ENCODE data around the gene HTR3E. TPM values are rescaled to one million over a fixed set of nuclear protein-coding genes. Genes with fewer than 3 reads are reported as not detected.

HTR3E gene
- total RNA-seq, 4 donors from 2014 or later: 1.2 TPM; not detected in 3

GRCh38 chr3:184085389-184085852 is 11.4 kb upstream of the HTR3E start:
- no peak overlapping the region for H3K27ac ChIP-seq
- no peak overlapping the region for H3K4me3 ChIP-seq
- no peaks in the 10 kb centered on the region for H3K4me1 ChIP-seq
- no peak for DNase-seq
- TF ChIP-seq POLR2A (IDR thresholded peaks at IDR 0.05): no peak
- TF ChIP-seq CTCF (IDR thresholded peaks at IDR 0.05): no peak
- H3K36me3 ChIP-seq: no peaks in the 10 kb centered on the region
- H3K27me3 ChIP-seq: no peaks in the 10 kb centered on the region
- H3K9me3 ChIP-seq: no peaks in the 10 kb centered on the region

- Histone ChIP-seq H3K27ac (no peak overlapping the region), H3K4me1 (no peaks in the 10 kb centered on the region), H3K9me3 (peaks cover 0 to 18% (median 6%) of the 10 kb centered on the region in 4 donors), H3K4me3 (no peak overlapping the region), H3K36me3 (no peaks in the 10 kb centered on the region), H3K27me3 (no peaks in the 10 kb centered on the region)
- no peak for DNase-seq
- TF ChIP-seq CTCF (IDR thresholded peaks at IDR 0.05) (no peak), POLR2A (IDR thresholded peaks at IDR 0.05) (no peak)
These were observed 4.7 kb upstream of the HTR3E start for GRCh38 chr3:184092199-184092598.

- no peak overlapping the region for H3K4me3 ChIP-seq
- no peaks in the 10 kb centered on the region for H3K36me3 ChIP-seq
- H3K27ac ChIP-seq: no peak overlapping the region
- no peaks in the 10 kb centered on the region for H3K27me3 ChIP-seq
- DNase-seq: no peak
- H3K9me3 ChIP-seq: peaks cover 0 to 6% (median 2%) of the 10 kb centered on the region in 4 donors
- no peak for TF ChIP-seq CTCF (IDR thresholded peaks at IDR 0.05)
- no peak for TF ChIP-seq POLR2A (IDR thresholded peaks at IDR 0.05)
- H3K4me1 ChIP-seq: no peaks in the 10 kb centered on the region
These were observed 692 bp downstream of the HTR3E start for GRCh38 chr3:184097556-184097955.

GRCh38 chr3:184099806-184100686 is 3.2 kb downstream of the HTR3E start:
- TF ChIP-seq CTCF (IDR thresholded peaks at IDR 0.05) (no peak), POLR2A (IDR thresholded peaks at IDR 0.05) (no peak)
- no peak for DNase-seq

GRCh38 chr3:184110316-184110725 is 13.5 kb downstream of the HTR3E start:
- Histone ChIP-seq H3K9me3 (no peaks in the 10 kb centered on the region), H3K36me3 (no peaks in the 10 kb centered on the region), H3K4me3 (no peak overlapping the region), H3K27ac (no peak overlapping the region), H3K4me1 (no peaks in the 10 kb centered on the region), H3K27me3 (no peaks in the 10 kb centered on the region)
- no peak for TF ChIP-seq POLR2A (IDR thresholded peaks at IDR 0.05)
- no peak for TF ChIP-seq CTCF (IDR thresholded peaks at IDR 0.05)
- DNase-seq: no peak

More at GRCh38 chr3:184099806-184100686, 3.2 kb downstream of the HTR3E start:
- Histone ChIP-seq H3K4me1 (no peaks in the 10 kb centered on the region), H3K4me3 (no peak overlapping the region), H3K9me3 (no peaks in the 10 kb centered on the region), H3K27me3 (no peaks in the 10 kb centered on the region), H3K27ac (no peak overlapping the region), H3K36me3 (no peaks in the 10 kb centered on the region)

All from Peyer's patch (tissue), 4 donors.